ENCODE data around the gene SRSF4.
"Not testable (repeated sequence)": the region's sequence is repeated elsewhere in the genome, so short reads cannot be mapped to it uniquely, and the experiment has no call there.

The SRSF4 gene

GRCh38 chr1:29162476-29163138, 19.1 kb downstream of the SRSF4 start:
- no peak for DNase-seq (ENCODE audit: low read depth, low spot score)

- DNase-seq (ENCODE audit: low read depth, low spot score) = no peak
Measured at GRCh38 chr1:29162025-29162424, 19.7 kb downstream of the SRSF4 start.

- no peak for DNase-seq (ENCODE audit: low read depth, low spot score)
Measured at GRCh38 chr1:29159773-29160172, 21.9 kb downstream of the SRSF4 start.

GRCh38 chr1:29157269-29157601, 24.5 kb downstream of the SRSF4 start:
- no peak for DNase-seq (ENCODE audit: low read depth, low spot score)

- DNase-seq (ENCODE audit: low read depth, low spot score) = no peak
Measured at GRCh38 chr1:29156543-29157268, 25.0 kb downstream of the SRSF4 start.

- no peak for DNase-seq (ENCODE audit: low read depth, low spot score)
Measured at GRCh38 chr1:29152046-29152805, 29.5 kb downstream of the SRSF4 start.

GRCh38 chr1:29150346-29150745, 31.4 kb downstream of the SRSF4 start:
- DNase-seq (ENCODE audit: low read depth, low spot score) = not testable (repeated sequence)

- DNase-seq (ENCODE audit: low read depth, low spot score) = no peak
Measured at GRCh38 chr1:29148656-29149491, 32.8 kb downstream of the SRSF4 start.

GRCh38 chr1:29145739-29146437, 35.8 kb downstream of the SRSF4 start:
- DNase-seq (ENCODE audit: low read depth, low spot score) = no peak

GRCh38 chr1:29144178-29144577, 37.5 kb downstream of the SRSF4 start:
- DNase-seq (ENCODE audit: low read depth, low spot score) = no peak

GRCh38 chr1:29142714-29143113, 39.0 kb downstream of the SRSF4 start:
- DNase-seq (ENCODE audit: low read depth, low spot score) = no peak

- DNase-seq (ENCODE audit: low read depth, low spot score) = no peak
Measured at GRCh38 chr1:29136391-29136915, 45.2 kb downstream of the SRSF4 start.

GRCh38 chr1:29134695-29135028, 47.0 kb downstream of the SRSF4 start:
- no peak for DNase-seq (ENCODE audit: low read depth, low spot score)

GRCh38 chr1:29133861-29134694, 47.6 kb downstream of the SRSF4 start:
- DNase-seq (ENCODE audit: low read depth, low spot score) = no peak

- not testable (repeated sequence) for DNase-seq (ENCODE audit: low read depth, low spot score)
Measured at GRCh38 chr1:29131056-29131455, 50.6 kb downstream of the SRSF4 start.

GRCh38 chr1:29129916-29130315, 51.8 kb downstream of the SRSF4 start:
- DNase-seq (ENCODE audit: low read depth, low spot score) = no peak

- no peak for DNase-seq (ENCODE audit: low read depth, low spot score)
Measured at GRCh38 chr1:29128739-29129138, 53.0 kb downstream of the SRSF4 start.

GRCh38 chr1:29126198-29126597, 55.5 kb downstream of the SRSF4 start:
- DNase-seq (ENCODE audit: low read depth, low spot score) = no peak

GRCh38 chr1:29125788-29126187, 55.9 kb downstream of the SRSF4 start:
- no peak for DNase-seq (ENCODE audit: low read depth, low spot score)

- DNase-seq (ENCODE audit: low read depth, low spot score) = no peak
Measured at GRCh38 chr1:29125237-29125641, 56.5 kb downstream of the SRSF4 start.

All from iPS DF 19.7 (cell line).